Measurements from ENCODE around the gene TSPAN10. TPM values are rescaled to one million over a fixed set of nuclear protein-coding genes. Genes with fewer than 3 reads are reported as not detected.

Gene TSPAN10
- total and polyA plus RNA-seq, 2 of the 8 experiments (the other 6 are each of a cell fraction or from before 2014, with no cell fraction given), result 0.99 to 1.1 TPM

GRCh38 chr17:81695211-81695610 is 58.2 kb downstream of the TSPAN10 start:
- CTCF ChIA-PET (ENCODE audit: partially characterized antibody), result interaction anchor here (0.6 to 2.0 kb wide), 6 partner anchors 14 to 397 kb away, joined by 3 to 5 read pairs (median 4); no protein-coding TSS in a partner anchor
- H3K4ac ChIP-seq (replicated peaks; ENCODE audit: insufficient read length, low read depth, low read length), result no peak overlapping the region
- DNase-seq (ENCODE audit: low read depth in 1 of 2, low spot score in 2 of 2) (no peak), FAIRE-seq (no peak)
- H2BK120ac ChIP-seq (replicated peaks; ENCODE audit: low read depth, low read length), result no peak overlapping the region
- no peak overlapping the region for H3K23ac ChIP-seq (ENCODE audit: insufficient read length)
- H3K14ac ChIP-seq (ENCODE audit: insufficient read length), result no peak overlapping the region
- POLR2A ChIA-PET (ENCODE audit: partially characterized antibody), result interaction anchor here (0.6 to 28.4 kb wide), 7 partner anchors 13 to 29 kb away, joined by 3 to 436 read pairs (median 6); partner anchors contain the start of genes ARL16, CCDC137, HGS and MRPL12
- peaks cover 2 to 51% (median 30%) of the 10 kb centered on the region in 4 experiments; a peak in 6 of 8 replicates for H3K36me3 ChIP-seq (ENCODE audit: control insufficient read depth in 2 of 4, insufficient read depth in 4 of 4, low read length in 3 of 4)
- no peak overlapping the region for H3K18ac ChIP-seq (ENCODE audit: extremely low read depth, low read length)
- no peak overlapping the region for H4K91ac ChIP-seq (replicated peaks; ENCODE audit: insufficient read length, low read length)
- H3K4me3 ChIP-seq (ENCODE audit: extremely low read depth in 1 of 4, insufficient read depth in 2 of 4, low read depth in 3 of 4, low read length in 4 of 4), result no peak overlapping the region
- no peak overlapping the region for H2AFZ ChIP-seq (ENCODE audit: low read length)
- no peaks in the 10 kb centered on the region for H3K4me1 ChIP-seq (replicated peaks in 1 of 4; ENCODE audit: control insufficient read depth in 3 of 4, insufficient read depth in 4 of 4, low read length in 3 of 4)
- H3K23me2 ChIP-seq (ENCODE audit: low read depth, low read length), result no peaks in the 10 kb centered on the region
- no peak overlapping the region for H4K5ac ChIP-seq (ENCODE audit: insufficient read length, low read depth, low read length)
- H3K79me2 ChIP-seq (ENCODE audit: control insufficient read depth in 1 of 2, insufficient read depth in 2 of 2, low read length in 2 of 2), result no peaks in the 10 kb centered on the region
- H4K20me1 ChIP-seq (replicated peaks in 1 of 2; ENCODE audit: control insufficient read depth in 1 of 2, insufficient read depth in 2 of 2, low read length in 2 of 2), result peaks cover 3 to 9% of the 10 kb centered on the region in 2 experiments
- no peaks in the 10 kb centered on the region for H3K9me3 ChIP-seq (ENCODE audit: insufficient read depth in 2 of 2, low read depth in 1 of 2, low read length in 1 of 2)
- no peak overlapping the region for H4K8ac ChIP-seq (ENCODE audit: extremely low read depth, insufficient read depth, low read length)
- no peak overlapping the region for H2BK20ac ChIP-seq (ENCODE audit: low read length)
- H2BK15ac ChIP-seq (ENCODE audit: low read length), result no peak overlapping the region
- H3K79me1 ChIP-seq (ENCODE audit: low read depth, low read length), result peaks cover 2% of the 10 kb centered on the region; the same call in 1 of the 2 replicates
- no peak overlapping the region for H3K4me2 ChIP-seq (ENCODE audit: insufficient read depth in 1 of 2, low read depth in 2 of 2, low read length in 2 of 2)
- H2BK5ac ChIP-seq (ENCODE audit: low read depth, low read length), result no peak overlapping the region
- no peak overlapping the region for H3K56ac ChIP-seq (replicated peaks; ENCODE audit: insufficient read length, low read depth, low read length)
- H3K27ac ChIP-seq (ENCODE audit: low read depth, low read length), result no peak overlapping the region
- H2AK5ac ChIP-seq (ENCODE audit: low read depth, low read length), result no peak overlapping the region
- H3K9ac ChIP-seq (replicated peaks in 1 of 4; ENCODE audit: extremely low read depth in 1 of 4, low read depth in 3 of 4, low read length in 3 of 4), result no peak overlapping the region
- H3K27me3 ChIP-seq (replicated peaks in 1 of 4; ENCODE audit: control insufficient read depth in 3 of 4, extremely low read depth in 1 of 4, insufficient read depth in 3 of 4, low read length in 3 of 4), result no peaks in the 10 kb centered on the region
- H2BK12ac ChIP-seq (ENCODE audit: low read depth, low read length), result no peak overlapping the region
- WGBS, 2 experiments (ENCODE audit: extremely low coverage in 1 of 2, insufficient coverage in 1 of 2, insufficient read length in 1 of 2, insufficient replicate concordance in 2 of 2, low coverage in 1 of 2, low lambda C conversion rate in 2 of 2, missing lambda C conversion rate in 1 of 2), result 96% methylated on average over 6 of the region's 6 CpGs; no CpG with 5 or more reads in 1 of the 2 experiments
- TF ChIP-seq JUN (IDR thresholded peaks at IDR 0.05; ENCODE audit: low read depth, low read length) (no peak), EGR1 (IDR thresholded peaks at IDR 0.05; ENCODE audit: borderline replicate concordance, low read depth, low read length) (no peak), RAD21 (IDR thresholded peaks at IDR 0.05 in 1 of 2, conservative IDR thresholded peaks at IDR 0.05 in 1 of 2; ENCODE audit: low read depth in 2 of 2, low read length in 2 of 2) (no peak), ZNF274 (IDR thresholded peaks at IDR 0.05; ENCODE audit: borderline replicate concordance, extremely low read depth, low read length) (no peak), PHF8 (conservative IDR thresholded peaks at IDR 0.05; ENCODE audit: low read depth, low read length) (no peak), KDM4A (IDR thresholded peaks at IDR 0.05; ENCODE audit: low read depth, low read length, severe bottlenecking) (no peak)

Measured in H1 (cell line).